Esophagus muscularis mucosa (tissue), 4 donors: Measurements from ENCODE around the gene PLIN5.

ENCODE experiments used
- EP300 ChIP-seq: sonication (generic); formaldehyde crosslinking; IDR thresholded peaks from one replicate; pipeline ENCODE4 v1.6.1; 2017; ENCODE audit warnings: antibody characterized with exemption
- POLR2A ChIP-seq: fragments of 450-650 bp; IDR thresholded peaks from one replicate; pipeline ENCODE4 v1.6.1; 2017; ENCODE audit warnings: antibody characterized with exemption, moderate library complexity, mild to moderate bottlenecking, low read depth
- POLR2AphosphoS5 ChIP-seq, 2 donors: sonication (generic); formaldehyde crosslinking; IDR thresholded peaks; one replicate each; pipeline ENCODE4 v1.6.1; 2017; ENCODE audit warnings: antibody characterized with exemption in 2 of 2
- TF ChIP-seq, protein P1 (sequence below), 3 experiments: fragments of 200-600 bp in 2 of 3; fragments of 450-650 bp in 1 of 3; sonication (generic) in 2 of 3; IDR thresholded peaks; one replicate each; pipeline ENCODE4 v1.5.1; 2017 to 2019; ENCODE audit warnings: antibody characterized with exemption in 3 of 3, mild to moderate bottlenecking in 2 of 3, moderate library complexity in 1 of 3

DNA sequence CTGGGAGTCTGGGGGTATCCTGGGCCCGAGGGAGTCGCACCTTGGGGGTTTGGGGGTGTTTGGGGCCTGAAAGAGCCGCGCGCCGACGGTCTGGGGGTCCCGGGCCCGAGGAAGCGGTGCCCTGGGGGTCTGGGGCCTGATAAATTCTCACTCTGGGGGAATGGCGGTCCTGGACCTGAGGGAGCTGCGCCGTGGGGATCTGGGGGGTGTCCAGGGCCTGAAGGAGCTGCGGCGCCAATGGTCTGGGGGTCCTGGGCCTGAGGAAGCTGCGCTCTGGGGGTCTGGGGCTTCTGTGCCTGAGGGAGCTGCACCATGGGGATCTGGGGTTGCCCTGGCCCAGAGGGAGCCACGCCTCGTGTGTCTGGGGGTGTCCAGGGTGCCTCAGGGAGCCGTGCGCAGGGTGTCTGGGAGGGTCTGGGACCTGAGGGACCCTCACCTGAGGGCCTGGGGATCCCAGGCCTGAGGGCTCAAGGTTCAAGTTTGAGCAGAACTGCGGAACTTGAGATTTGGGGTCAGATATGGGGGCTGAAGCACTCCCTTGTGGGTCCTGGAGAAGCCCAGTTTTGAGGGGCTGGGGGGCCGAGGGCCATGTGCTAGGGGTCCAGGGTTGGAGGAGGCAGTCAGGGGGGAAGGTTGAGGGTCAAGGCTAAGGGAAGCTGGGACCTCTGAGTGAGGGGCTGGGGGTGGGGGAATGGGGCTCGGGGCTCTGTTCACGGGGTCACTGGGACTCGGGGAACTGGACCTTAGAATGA lies 61.8 kb downstream of the PLIN5 start:
- TF ChIP-seq, protein P1, sequence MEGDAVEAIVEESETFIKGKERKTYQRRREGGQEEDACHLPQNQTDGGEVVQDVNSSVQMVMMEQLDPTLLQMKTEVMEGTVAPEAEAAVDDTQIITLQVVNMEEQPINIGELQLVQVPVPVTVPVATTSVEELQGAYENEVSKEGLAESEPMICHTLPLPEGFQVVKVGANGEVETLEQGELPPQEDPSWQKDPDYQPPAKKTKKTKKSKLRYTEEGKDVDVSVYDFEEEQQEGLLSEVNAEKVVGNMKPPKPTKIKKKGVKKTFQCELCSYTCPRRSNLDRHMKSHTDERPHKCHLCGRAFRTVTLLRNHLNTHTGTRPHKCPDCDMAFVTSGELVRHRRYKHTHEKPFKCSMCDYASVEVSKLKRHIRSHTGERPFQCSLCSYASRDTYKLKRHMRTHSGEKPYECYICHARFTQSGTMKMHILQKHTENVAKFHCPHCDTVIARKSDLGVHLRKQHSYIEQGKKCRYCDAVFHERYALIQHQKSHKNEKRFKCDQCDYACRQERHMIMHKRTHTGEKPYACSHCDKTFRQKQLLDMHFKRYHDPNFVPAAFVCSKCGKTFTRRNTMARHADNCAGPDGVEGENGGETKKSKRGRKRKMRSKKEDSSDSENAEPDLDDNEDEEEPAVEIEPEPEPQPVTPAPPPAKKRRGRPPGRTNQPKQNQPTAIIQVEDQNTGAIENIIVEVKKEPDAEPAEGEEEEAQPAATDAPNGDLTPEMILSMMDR (IDR thresholded peaks at IDR 0.05) = no peak
- TF ChIP-seq POLR2AphosphoS5 (IDR thresholded peaks at IDR 0.05) (no peak), EP300 (no peak), POLR2A (no peak)
